HL-60/S4 treated with phorbol 12-myristate 13-acetate at 8.2 ng/mL for 4 days and 3 days (cell line): Measurements from ENCODE around the gene ANLN.
"Not testable (repeated sequence)": the region's sequence is repeated elsewhere in the genome, so short reads cannot be mapped to it uniquely, and the experiment has no call there.

ENCODE experiments used
- in situ Hi-C: fragments of 300-500 bp; cut with MboI; formaldehyde crosslinking; loops from 2 replicates; pipeline ENCODE4 v1.15.0; 2022; ENCODE audit warnings: low sequenced_read_pairs

ANLN gene

GRCh38 chr7:36372156-36372555 is 17.5 kb upstream of the ANLN start:
- in situ Hi-C loops: no loop called here

GRCh38 chr7:36378555-36378954 is 11.1 kb upstream of the ANLN start:
- in situ Hi-C loops: not testable (repeated sequence)

- in situ Hi-C loops: no loop called here
These were observed 9.7 kb upstream of the ANLN start for GRCh38 chr7:36379831-36380504.

- in situ Hi-C loops: no loop called here
These were observed 8.6 kb upstream of the ANLN start for GRCh38 chr7:36381056-36381455.

- in situ Hi-C loops: not testable (repeated sequence)
These were observed 6.4 kb upstream of the ANLN start for GRCh38 chr7:36383284-36383683.

GRCh38 chr7:36385646-36386045 is 4.0 kb upstream of the ANLN start:
- in situ Hi-C loops: not testable (repeated sequence)

- in situ Hi-C loops: no loop called here
These were observed 2.0 kb upstream of the ANLN start for GRCh38 chr7:36387435-36388231.

- in situ Hi-C loops: no loop called here
These were observed 1.2 kb upstream of the ANLN start for GRCh38 chr7:36388423-36388822.

GRCh38 chr7:36390199-36391090 is 783 bp downstream of the ANLN start:
- in situ Hi-C loops: no loop called here

- in situ Hi-C loops: no loop called here
These were observed 2.0 kb downstream of the ANLN start for GRCh38 chr7:36391436-36392198.

- in situ Hi-C loops: no loop called here
These were observed 4.2 kb downstream of the ANLN start for GRCh38 chr7:36393826-36394225.

GRCh38 chr7:36395171-36395894 is 5.7 kb downstream of the ANLN start:
- in situ Hi-C loops: no loop called here

GRCh38 chr7:36396150-36396549 is 6.5 kb downstream of the ANLN start:
- in situ Hi-C loops: no loop called here

GRCh38 chr7:36400036-36400435 is 10.4 kb downstream of the ANLN start:
- in situ Hi-C loops: no loop called here

- in situ Hi-C loops: no loop called here
These were observed 10.9 kb downstream of the ANLN start for GRCh38 chr7:36400606-36401005.

GRCh38 chr7:36403452-36403851 is 13.8 kb downstream of the ANLN start:
- in situ Hi-C loops: no loop called here

- in situ Hi-C loops: no loop called here
These were observed 15.2 kb downstream of the ANLN start for GRCh38 chr7:36404639-36405408.

- in situ Hi-C loops: no loop called here
These were observed 15.7 kb downstream of the ANLN start for GRCh38 chr7:36405409-36405803.

GRCh38 chr7:36406156-36406555 is 16.5 kb downstream of the ANLN start:
- in situ Hi-C loops: no loop called here
